Common myeloid progenitor, CD34-positive (primary cell): ENCODE results near the gene CEND1.
"Not testable (repeated sequence)": the region's sequence is repeated elsewhere in the genome, so short reads cannot be mapped to it uniquely, and the experiment has no call there.

Source experiments
- CTCF ChIA-PET: fragments of 350-600 bp; sonication (Branson Sonifier 250); formaldehyde crosslinking; loops from one replicate; lab custom pipeline; 2021; ENCODE audit warnings: antibody characterized with exemption; lab: Charles Lee
- POLR2A ChIA-PET: fragments of 350-600 bp; sonication (Branson Sonifier 250); formaldehyde crosslinking; loops from one replicate; lab custom pipeline; 2021; ENCODE audit warnings: antibody characterized with exemption; lab: Charles Lee
- DNase-seq, 3 donors: peaks; one replicate each; pipeline versions ENCODE4 v3.0.0 to v3.0.0-alpha.2; 2013
- H3K27ac ChIP-seq, 2 experiments: 1 replicate in 1 of 2; 2 replicates in 1 of 2; pipeline ENCODE4 v1.7.0; 2013; ENCODE audit warnings: inconsistent platforms in 2 of 2, low read length in 2 of 2, mild to moderate bottlenecking in 2 of 2, low read depth in 1 of 2, moderate library complexity in 1 of 2; ENCODE audit not compliant: severe bottlenecking in 2 of 2, insufficient read depth in 1 of 2, poor library complexity in 1 of 2
- H3K27me3 ChIP-seq, 5 experiments: replicated peaks in 2 of 5; 1 replicate in 3 of 5; 2 replicates in 2 of 5; pipeline versions ENCODE4 v1.6.1 to v1.7.0; 2013; ENCODE audit warnings: low read length in 4 of 5, mild to moderate bottlenecking in 2 of 5, moderate library complexity in 2 of 5, inconsistent platforms in 1 of 5; ENCODE audit not compliant: insufficient read depth in 5 of 5, control insufficient read depth in 4 of 5
- H3K36me3 ChIP-seq, 4 experiments: 1 replicate in 2 of 4; 2 replicates in 2 of 4; pipeline versions ENCODE4 v1.6.1 to v1.7.0; 2013; ENCODE audit warnings: low read length in 3 of 4, control low read depth in 1 of 4, mild to moderate bottlenecking in 1 of 4; ENCODE audit not compliant: control insufficient read depth in 4 of 4, insufficient read depth in 4 of 4
- H3K4me1 ChIP-seq, 4 experiments: 1 replicate in 3 of 4; 2 replicates in 1 of 4; pipeline versions ENCODE4 v1.6.1 to v1.7.1; 2013; ENCODE audit warnings: low read length in 3 of 4, mild to moderate bottlenecking in 3 of 4, control low read depth in 1 of 4, inconsistent platforms in 1 of 4, moderate library complexity in 1 of 4; ENCODE audit not compliant: control insufficient read depth in 4 of 4, insufficient read depth in 4 of 4; ENCODE audit errors: control extremely low read depth in 1 of 4
- H3K4me3 ChIP-seq, 7 experiments: 1 replicate in 4 of 7; 2 replicates in 3 of 7; pipeline versions ENCODE4 v1.5.1 to v1.7.0; 2013; ENCODE audit warnings: mild to moderate bottlenecking in 7 of 7, low read length in 6 of 7, moderate library complexity in 6 of 7, inconsistent platforms in 2 of 7, low read depth in 2 of 7, control low read depth in 1 of 7; ENCODE audit not compliant: insufficient read depth in 4 of 7, control insufficient read depth in 1 of 7; ENCODE audit errors: extremely low read depth in 1 of 7
- H3K9me3 ChIP-seq, 5 experiments: 1 replicate in 4 of 5; 2 replicates in 1 of 5; pipeline versions ENCODE4 v1.6.1 to v1.7.1; 2013; ENCODE audit warnings: low read length in 4 of 5, mild to moderate bottlenecking in 2 of 5, inconsistent platforms in 1 of 5, low read depth in 1 of 5, moderate library complexity in 1 of 5; ENCODE audit not compliant: control insufficient read depth in 4 of 5, insufficient read depth in 2 of 5; ENCODE audit errors: control extremely low read depth in 1 of 5
- WGBS: methylation state at CpG from one replicate; pipeline ENCODE4 v1.1.5; 2013; ENCODE audit not compliant: insufficient coverage; 5-methylcytosine and 5-hydroxymethylcytosine counted together

Gene CEND1

GRCh38 chr11:737899-738298, 52.0 kb downstream of the CEND1 start:
- not testable (repeated sequence) for H3K36me3 ChIP-seq, H3K9me3 ChIP-seq, H3K27me3 ChIP-seq
- WGBS: 5% methylated on average over 8 of the region's 10 CpGs
- peak in 1 of 3 donors; percentile 49 for DNase-seq
- CTCF ChIA-PET: interaction anchor here (0.6 to 4.4 kb wide), 4 partner anchors 10 to 19 kb away, joined by 3 to 27 read pairs (median 4); no protein-coding TSS in a partner anchor
- POLR2A ChIA-PET: interaction anchor here (0.6 to 1.3 kb wide), 3 partner anchors 9 to 68 kb away, joined by 3 to 8 read pairs (median 3); partner anchors contain the start of gene TALDO1
- Histone ChIP-seq H3K4me1 (peaks cover 0 to 17% (median 15%) of the 10 kb centered on the region in 4 experiments), H3K4me3 (peak overlapping the region in 5 of 7 experiments; percentile 7 to 66 (median 48)), H3K27ac (peak overlapping the region in 1 of 2 experiments; percentile 29)

- peak in 1 of 3 donors; percentile 44 for DNase-seq
- Histone ChIP-seq H3K27me3 (no peaks in the 10 kb centered on the region), H3K36me3 (no peaks in the 10 kb centered on the region), H3K9me3 (no peaks in the 10 kb centered on the region), H3K4me1 (peaks cover 0 to 17% (median 15%) of the 10 kb centered on the region in 4 experiments), H3K4me3 (peak overlapping the region in 6 of 7 experiments; percentile 7 to 66 (median 46)), H3K27ac (peak overlapping the region in 1 of 2 experiments; percentile 29)
- CTCF ChIA-PET: interaction anchor here (0.6 to 4.4 kb wide), 4 partner anchors 10 to 20 kb away, joined by 3 to 27 read pairs (median 4); no protein-coding TSS in a partner anchor
- 3% methylated on average over 11 of the region's 11 CpGs for WGBS
- POLR2A ChIA-PET: interaction anchor here (0.6 to 1.3 kb wide), 3 partner anchors 10 to 67 kb away, joined by 3 to 8 read pairs (median 3); partner anchors contain the start of gene TALDO1
Observed at GRCh38 chr11:737366-737765, 52.5 kb downstream of the CEND1 start.
